Fibroblast of peridontal ligament (primary cell): ENCODE data around the gene ZBED6.

Experiments used
- DNase-seq: peaks from one replicate; pipeline ENCODE4 v3.0.0-alpha.2; 2010; ENCODE audit errors: extremely low read depth

The ZBED6 gene

GRCh38 chr1:203840208-203840808, 44.9 kb downstream of the ZBED6 start:
- DNase-seq: no peak

DNA sequence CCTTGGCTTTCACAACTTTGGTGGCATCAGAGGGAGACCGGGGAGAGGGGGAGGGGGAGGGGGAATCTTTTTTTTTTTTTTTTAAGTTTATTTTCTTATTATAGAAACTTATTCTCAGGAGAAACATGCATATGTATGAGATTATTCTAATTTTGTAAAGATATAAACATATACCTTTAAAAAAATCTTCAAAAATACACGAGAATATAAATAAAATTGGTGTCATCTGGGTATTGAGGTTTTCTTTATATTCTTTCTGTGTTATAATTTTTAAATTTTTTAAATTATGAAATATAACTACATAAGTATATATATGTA, 47.1 kb downstream of the ZBED6 start:
- DNase-seq: no peak

- DNase-seq: no peak
Measured at GRCh38 chr1:203843435-203843834, 48.0 kb downstream of the ZBED6 start.
